GM18870 (cell line): ENCODE measurements around the gene PRRT1B.
"Not testable (repeated sequence)": the region's sequence is repeated elsewhere in the genome, so short reads cannot be mapped to it uniquely, and the experiment has no call there.

Source experiments
- ATAC-seq: cut with Tn5 transposase; IDR thresholded peaks from one replicate; pipeline ENCODE4 v1.9.1; 2021; ENCODE audit warnings: moderate library complexity; ENCODE audit not compliant: unreplicated experiment

The PRRT1B gene

GRCh38 chr9:131549186-131549585, 3.9 kb downstream of the PRRT1B start:
- not testable (repeated sequence) for ATAC-seq

DNA sequence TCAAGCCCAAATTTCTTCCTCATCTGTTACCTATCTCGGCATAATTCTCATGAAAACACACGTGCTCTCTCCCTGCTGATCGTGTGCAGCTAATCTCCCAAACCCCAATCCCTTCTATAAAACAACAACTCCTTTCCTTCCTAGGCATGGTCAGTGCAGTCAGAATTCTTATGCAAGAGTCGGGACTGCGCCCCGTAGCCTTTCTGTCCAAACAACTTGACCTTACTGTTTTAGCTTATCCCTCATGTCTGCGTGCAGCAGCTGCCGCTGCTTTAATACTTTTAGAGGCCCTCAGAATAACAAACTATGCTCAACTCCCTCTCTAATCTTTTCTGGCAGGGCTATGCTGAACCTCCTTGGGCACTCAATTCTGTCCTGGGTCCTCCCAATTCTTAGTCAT, 5.1 kb downstream of the PRRT1B start:
- ATAC-seq: not testable (repeated sequence)

- no peak for ATAC-seq
Measured at GRCh38 chr9:131552030-131552429, 6.7 kb downstream of the PRRT1B start.

- no peak for ATAC-seq
Measured at GRCh38 chr9:131554087-131554842, 8.9 kb downstream of the PRRT1B start.

- no peak for ATAC-seq
Measured at GRCh38 chr9:131554843-131555351, 9.6 kb downstream of the PRRT1B start.

DNA sequence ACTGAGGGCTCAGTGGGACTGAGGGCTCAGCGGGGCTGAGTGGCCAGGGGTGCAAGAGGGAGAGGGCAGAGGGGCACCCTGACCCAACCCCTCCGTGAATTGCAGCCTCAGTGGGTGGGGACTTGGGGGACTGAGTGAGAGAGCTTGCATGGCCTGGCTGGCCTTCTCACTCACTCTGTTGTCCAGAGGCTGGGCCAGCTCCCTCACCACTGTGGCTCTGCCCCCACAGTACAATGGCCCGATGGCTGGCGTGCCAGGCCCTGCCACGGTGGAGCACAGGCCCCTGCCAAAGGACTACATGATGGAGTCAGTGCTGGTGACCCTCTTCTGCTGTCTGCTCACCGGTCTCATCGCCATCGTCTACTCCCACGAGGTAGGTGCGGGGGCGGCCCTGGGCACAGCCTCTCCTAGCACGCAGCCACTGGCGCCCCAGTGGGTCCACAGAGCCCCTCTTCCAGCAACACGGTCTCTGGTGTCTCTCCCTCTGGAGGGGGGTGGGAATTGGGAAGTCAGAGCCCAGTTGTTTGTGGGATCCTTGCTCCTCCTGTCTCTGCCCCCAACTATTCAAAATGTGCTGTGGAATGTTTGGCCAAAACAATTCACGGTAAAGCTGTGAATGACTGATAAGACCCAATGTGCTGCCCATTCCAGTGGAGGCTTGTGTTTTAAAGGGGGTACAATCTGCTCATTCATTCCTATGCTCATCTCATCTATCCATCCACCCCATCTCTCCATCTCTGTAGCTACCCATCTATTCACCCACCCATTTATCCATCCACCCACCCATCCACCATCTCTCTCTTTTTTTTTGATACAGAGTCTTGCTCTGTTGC, 10.7 kb downstream of the PRRT1B start:
- no peak for ATAC-seq

- ATAC-seq: no peak
Measured at GRCh38 chr9:131557855-131558548, 12.7 kb downstream of the PRRT1B start.

- no peak for ATAC-seq
Measured at GRCh38 chr9:131559421-131560000, 14.2 kb downstream of the PRRT1B start.

DNA sequence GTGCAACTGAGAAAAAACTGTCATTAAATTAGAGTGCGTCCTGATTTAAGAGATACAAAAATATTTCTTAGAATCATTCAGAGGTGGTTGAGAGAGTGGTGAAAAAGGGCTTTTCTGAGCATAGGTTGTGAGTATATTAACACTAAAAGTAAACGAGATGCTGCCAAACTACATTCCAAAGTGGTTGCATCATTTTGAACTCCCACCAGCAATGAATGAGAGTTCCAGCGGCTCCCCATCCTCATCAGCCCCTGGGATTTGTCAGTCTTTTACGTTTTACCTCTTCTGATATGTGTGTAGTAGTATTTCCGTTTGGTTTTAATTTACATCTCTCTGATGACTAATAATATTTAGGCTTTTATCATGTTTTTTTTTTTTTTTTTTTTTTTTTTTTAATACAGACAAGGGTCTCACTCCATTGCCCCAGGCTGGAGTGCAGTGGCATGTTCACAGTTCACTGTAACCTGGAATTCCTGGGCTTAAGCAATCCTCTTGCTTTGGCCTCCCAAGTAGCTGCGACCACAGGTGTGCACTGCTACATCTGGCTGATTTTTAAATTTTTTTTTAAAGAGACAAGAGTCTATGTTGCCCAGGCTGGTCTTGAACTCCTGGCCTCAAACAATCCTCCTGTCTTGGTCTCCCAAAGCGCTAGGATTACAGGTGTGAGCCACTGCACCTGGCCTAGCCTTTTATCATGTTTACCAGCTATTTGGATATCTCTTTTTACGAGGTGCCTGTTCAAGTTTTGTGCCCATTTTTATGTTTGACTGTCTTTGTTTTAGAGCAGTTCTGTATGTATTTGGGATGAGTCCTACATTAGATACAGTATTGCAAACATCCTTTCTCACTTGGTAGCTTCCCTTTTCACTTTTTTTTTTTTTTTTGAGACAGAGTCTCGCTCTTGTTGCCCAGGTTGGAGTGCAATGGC, 17.0 kb downstream of the PRRT1B start:
- ATAC-seq: no peak

GRCh38 chr9:131565369-131565768, 20.0 kb downstream of the PRRT1B start:
- no peak for ATAC-seq

GRCh38 chr9:131566158-131566557, 20.8 kb downstream of the PRRT1B start:
- ATAC-seq: no peak

DNA sequence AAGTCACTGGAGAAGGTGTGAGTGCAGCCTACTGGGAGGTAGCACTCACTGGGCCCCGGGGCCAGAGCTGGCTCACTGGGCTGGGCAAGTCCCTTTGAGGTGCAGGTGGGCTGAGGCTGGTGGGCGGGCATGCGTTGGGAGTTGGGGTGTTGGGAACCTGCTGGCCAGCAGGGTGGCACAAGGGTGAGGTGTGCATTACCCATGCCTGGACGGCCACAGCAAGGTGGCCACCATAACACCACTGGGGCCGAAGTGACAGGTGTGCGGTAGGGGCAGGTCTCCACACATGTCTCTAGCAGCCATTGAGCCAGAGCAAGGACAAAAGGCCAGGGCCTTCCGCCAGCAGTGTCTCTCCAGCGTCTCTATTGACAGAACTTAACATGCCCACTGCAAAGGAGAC, 22.6 kb downstream of the PRRT1B start:
- ATAC-seq: no peak

DNA sequence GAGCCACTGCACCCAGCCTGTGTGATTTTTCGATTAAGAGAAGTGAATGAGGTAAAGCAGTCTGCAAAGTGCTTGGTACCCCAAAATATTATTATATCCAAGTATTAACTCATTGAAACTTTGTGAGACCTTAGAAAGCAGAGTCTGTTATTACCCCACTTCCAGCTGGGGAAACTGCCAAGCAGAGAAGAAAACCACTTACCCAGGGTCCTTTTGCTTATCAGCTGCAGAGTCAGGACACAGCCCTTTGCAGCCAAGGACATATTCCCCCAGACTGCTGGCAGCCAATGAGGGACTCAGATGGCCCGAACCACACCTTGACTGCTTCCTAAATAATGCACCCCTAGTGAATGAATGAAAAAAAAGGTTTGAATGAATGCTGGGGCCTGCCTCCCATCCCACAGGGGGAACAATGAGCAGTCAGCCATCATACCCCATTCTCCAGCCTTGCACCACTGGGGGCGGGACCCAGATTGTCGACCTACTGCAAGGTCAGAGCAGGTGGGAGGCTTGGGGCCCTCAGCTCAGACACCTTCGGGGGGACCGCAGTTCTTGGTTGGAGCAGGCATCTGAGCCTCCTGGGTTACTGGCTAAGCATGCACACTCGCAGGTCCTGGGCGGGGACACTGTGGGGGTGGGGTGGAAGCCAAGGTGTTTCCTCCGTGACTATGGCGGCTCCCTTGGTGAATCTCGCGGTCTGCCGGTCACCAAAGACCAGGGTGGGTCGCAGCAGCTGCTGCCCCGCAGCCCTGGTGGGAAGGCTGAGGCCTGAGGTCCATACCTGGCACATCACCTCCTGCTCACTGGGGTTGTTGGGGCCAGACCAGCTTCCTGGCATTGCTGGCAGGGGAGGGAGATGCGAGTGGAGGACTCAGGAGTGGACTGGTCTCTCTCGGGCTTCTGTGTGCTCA, 29.7 kb downstream of the PRRT1B start:
- ATAC-seq: no peak

DNA sequence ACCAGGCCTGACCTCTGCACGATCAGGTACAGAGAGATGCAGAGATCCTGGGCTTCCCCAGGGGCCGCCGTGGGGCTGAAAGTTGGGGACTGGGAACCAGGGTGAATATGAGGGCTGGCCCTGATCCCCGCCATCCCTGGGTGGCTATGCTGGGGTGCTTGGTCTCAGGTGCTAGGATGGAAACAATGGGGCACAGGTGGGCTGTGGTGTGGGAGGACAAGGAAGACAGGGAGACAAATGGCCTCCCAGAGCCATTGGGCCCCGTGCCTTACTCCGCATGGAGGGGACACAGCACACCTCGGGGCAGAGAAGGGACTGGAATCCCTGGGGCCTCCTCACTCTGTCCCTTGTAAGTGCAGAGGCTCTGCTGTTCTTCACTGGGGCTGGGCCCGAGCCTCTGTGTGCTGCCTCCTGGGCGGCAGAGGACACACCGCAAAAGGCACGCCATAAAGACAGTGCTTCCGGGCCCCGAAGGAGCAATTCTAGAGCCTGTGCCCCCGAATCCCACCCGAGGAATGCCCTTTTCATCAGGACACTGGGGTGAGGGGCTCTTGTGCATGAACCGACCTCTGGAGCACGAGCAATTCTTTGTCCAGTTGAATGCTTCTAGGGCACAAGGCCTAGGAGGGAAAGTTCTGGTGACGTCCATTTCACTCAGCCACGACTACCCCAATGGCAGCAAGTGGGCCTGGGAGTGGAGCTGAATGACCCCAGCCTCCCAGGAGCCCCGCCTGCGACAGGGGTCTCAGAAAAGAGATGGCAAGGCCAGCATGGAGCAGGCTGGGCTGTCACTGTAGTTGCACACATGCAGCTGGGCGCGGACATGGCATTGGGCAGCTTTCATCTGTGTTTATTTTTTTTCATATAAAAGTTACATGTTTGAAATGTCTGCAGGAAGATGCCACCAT, 30.9 kb downstream of the PRRT1B start:
- no peak for ATAC-seq

GRCh38 chr9:131577005-131578000, 32.0 kb downstream of the PRRT1B start:
- no peak for ATAC-seq

DNA sequence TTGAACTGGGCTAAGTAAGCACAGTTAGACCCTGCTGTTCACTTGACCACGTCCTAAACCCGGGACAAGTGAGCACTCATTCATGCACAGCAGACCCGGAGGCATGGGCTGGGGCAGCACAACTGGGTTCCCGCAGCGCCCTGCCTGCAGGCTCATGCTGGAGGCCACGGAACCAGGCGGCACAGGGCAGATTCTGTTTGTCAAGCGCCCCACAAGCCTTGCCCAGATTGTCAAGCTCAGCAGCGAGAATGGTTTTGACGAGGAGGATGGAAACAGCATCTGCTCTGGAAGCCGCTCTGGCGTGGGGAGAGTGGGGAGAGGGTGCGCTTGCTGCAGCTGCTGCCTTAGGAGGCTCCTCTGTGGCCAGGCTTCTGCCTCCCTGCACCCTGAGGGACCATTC, 32.7 kb downstream of the PRRT1B start:
- no peak for ATAC-seq
